K562 (cell line): ENCODE data around the gene MED15. TPM values are rescaled to one million over a fixed set of nuclear protein-coding genes. Genes with fewer than 3 reads are reported as not detected.
A peak's percentile ranks its signal among the peaks of the same experiment; 100 is the strongest.

Source experiments
- ATF7 ChIP-seq: fragments of 450-650 bp; IDR thresholded peaks from 2 replicates; pipeline ENCODE4 v1.7.1; 2014; ENCODE audit warnings: mild to moderate bottlenecking, moderate library complexity
- EGR1 ChIP-seq: fragments of 450-650 bp; conservative IDR thresholded peaks from 2 replicates; pipeline ENCODE4 v1.6.1; 2017; ENCODE audit warnings: mild to moderate bottlenecking
- ETS1 ChIP-seq: conservative IDR thresholded peaks from 2 replicates; pipeline ENCODE4 v1.6.1; 2011; ENCODE audit warnings: low read depth, mild to moderate bottlenecking, low read length; ENCODE audit not compliant: control insufficient read depth
- EWSR1 ChIP-seq: fragments of 450-650 bp; IDR thresholded peaks from 2 replicates; pipeline ENCODE4 v1.6.1; 2018; ENCODE audit warnings: borderline replicate concordance, mild to moderate bottlenecking, low read depth, moderate library complexity; ENCODE audit not compliant: partially characterized antibody
- NR2C2 ChIP-seq, 2 experiments: fragments of 200-800 bp in 1 of 2; sonication (Bioruptor generic) in 1 of 2; sonication (generic) in 1 of 2; formaldehyde crosslinking in 1 of 2; IDR thresholded peaks; 2 replicates each; pipeline versions ENCODE4 v1.6.1 to v1.8.0; 2016 to 2022; ENCODE audit warnings: mild to moderate bottlenecking in 1 of 2, missing compliant biosample characterization in 1 of 2, missing genetic modification characterization in 1 of 2, missing genetic modification reagents in 1 of 2
- REST ChIP-seq, 2 experiments: fragments of 450-650 bp; formaldehyde crosslinking in 1 of 2; IDR thresholded peaks; 2 replicates each; pipeline versions ENCODE4 v1.4.0 to v1.6.1; 2014 to 2020; ENCODE audit warnings: mild to moderate bottlenecking in 2 of 2, borderline replicate concordance in 1 of 2, low read depth in 1 of 2
- SMAD2 ChIP-seq: fragments of 150-350 bp; IDR thresholded peaks from 2 replicates; pipeline ENCODE4 v1.6.1; 2014; ENCODE audit warnings: low read depth, mild to moderate bottlenecking, low read length
- TCFL5 ChIP-seq: fragments of 250-450 bp; sonication (Bioruptor Pico); conservative IDR thresholded peaks from 2 replicates; pipeline ENCODE4 v1.6.1; 2021; ENCODE audit warnings: mild to moderate bottlenecking, moderate library complexity, matching md5 sums
- TFE3 ChIP-seq: fragments of 450-650 bp; formaldehyde crosslinking; IDR thresholded peaks from 2 replicates; pipeline ENCODE4 v1.4.0; 2020; ENCODE audit warnings: mild to moderate bottlenecking, mixed read lengths
- ZFP30 ChIP-seq: fragments of 250-450 bp; sonication (Bioruptor Pico); IDR thresholded peaks from 2 replicates; pipeline ENCODE4 v1.8.0; 2022; ENCODE audit warnings: moderate library complexity, mild to moderate bottlenecking, inconsistent platforms, borderline replicate concordance
- ZNF174 ChIP-seq: fragments of 250-450 bp; sonication (Bioruptor Pico); IDR thresholded peaks from 2 replicates; pipeline ENCODE4 v1.4.0; 2020; ENCODE audit warnings: mild to moderate bottlenecking
- ZNF444 ChIP-seq: fragments of 250-450 bp; sonication (Bioruptor Pico); IDR thresholded peaks from 2 replicates; pipeline ENCODE4 v1.4.0; 2020; ENCODE audit warnings: mild to moderate bottlenecking, moderate library complexity
- polyA plus RNA-seq, 8 experiments: library from polyadenylated mRNA; depleted of rRNA in 4 of 8; stranded (reverse) in 5 of 8; unstranded in 3 of 8; fragments of >200 nt; fragmentation: Nextera tagmentation in 2 of 8; fragmentation: Illumina TruSeq in 1 of 8; extraction: Ambion mirVana in 2 of 8; extraction: Trizol in 1 of 8; gene quantifications; 2 replicates each; pipeline versions ENCODE4 v1.2.1 to v1.2.3, GENCODE V29; 2011 to 2014; ENCODE audit warnings: inconsistent platforms in 1 of 8, missing spikeins in 1 of 8
- total RNA-seq, 7 experiments: library from RNA; depleted of rRNA in 6 of 7; stranded (reverse); fragments of >200 nt in 6 of 7; fragmentation: Illumina TruSeq in 2 of 7; extraction: Trizol in 2 of 7; gene quantifications; 2 replicates each; pipeline versions ENCODE4 v1.2.1 to v1.2.3, GENCODE V29; 2011 to 2021; ENCODE audit warnings: low replicate concordance in 1 of 7
- TF ChIP-seq, protein P1 (sequence below): sonication (generic); formaldehyde crosslinking; IDR thresholded peaks from 2 replicates; pipeline ENCODE4 v1.8.0; 2023; ENCODE audit warnings: mild to moderate bottlenecking, missing genetic modification reagents

MED15 gene
- total and polyA plus RNA-seq, 9 of the 15 experiments (the other 6 are each of a cell fraction or from before 2014, with no cell fraction given): 4.0 to 271 (median 60.1) TPM

GRCh38 chr22:20531154-20531403, 23.7 kb downstream of the MED15 start (continued):
- TF ChIP-seq, protein P1, sequence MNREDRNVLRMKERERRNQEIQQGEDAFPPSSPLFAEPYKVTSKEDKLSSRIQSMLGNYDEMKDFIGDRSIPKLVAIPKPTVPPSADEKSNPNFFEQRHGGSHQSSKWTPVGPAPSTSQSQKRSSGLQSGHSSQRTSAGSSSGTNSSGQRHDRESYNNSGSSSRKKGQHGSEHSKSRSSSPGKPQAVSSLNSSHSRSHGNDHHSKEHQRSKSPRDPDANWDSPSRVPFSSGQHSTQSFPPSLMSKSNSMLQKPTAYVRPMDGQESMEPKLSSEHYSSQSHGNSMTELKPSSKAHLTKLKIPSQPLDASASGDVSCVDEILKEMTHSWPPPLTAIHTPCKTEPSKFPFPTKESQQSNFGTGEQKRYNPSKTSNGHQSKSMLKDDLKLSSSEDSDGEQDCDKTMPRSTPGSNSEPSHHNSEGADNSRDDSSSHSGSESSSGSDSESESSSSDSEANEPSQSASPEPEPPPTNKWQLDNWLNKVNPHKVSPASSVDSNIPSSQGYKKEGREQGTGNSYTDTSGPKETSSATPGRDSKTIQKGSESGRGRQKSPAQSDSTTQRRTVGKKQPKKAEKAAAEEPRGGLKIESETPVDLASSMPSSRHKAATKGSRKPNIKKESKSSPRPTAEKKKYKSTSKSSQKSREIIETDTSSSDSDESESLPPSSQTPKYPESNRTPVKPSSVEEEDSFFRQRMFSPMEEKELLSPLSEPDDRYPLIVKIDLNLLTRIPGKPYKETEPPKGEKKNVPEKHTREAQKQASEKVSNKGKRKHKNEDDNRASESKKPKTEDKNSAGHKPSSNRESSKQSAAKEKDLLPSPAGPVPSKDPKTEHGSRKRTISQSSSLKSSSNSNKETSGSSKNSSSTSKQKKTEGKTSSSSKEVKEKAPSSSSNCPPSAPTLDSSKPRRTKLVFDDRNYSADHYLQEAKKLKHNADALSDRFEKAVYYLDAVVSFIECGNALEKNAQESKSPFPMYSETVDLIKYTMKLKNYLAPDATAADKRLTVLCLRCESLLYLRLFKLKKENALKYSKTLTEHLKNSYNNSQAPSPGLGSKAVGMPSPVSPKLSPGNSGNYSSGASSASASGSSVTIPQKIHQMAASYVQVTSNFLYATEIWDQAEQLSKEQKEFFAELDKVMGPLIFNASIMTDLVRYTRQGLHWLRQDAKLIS (CRISPR knock-in tag): no peak
- TF ChIP-seq TCFL5: no peak
- TF ChIP-seq ZFP30 (CRISPR knock-in tag): no peak
- no peak for TF ChIP-seq SMAD2
- TF ChIP-seq ZNF174 (CRISPR knock-in tag): no peak
- no peak for TF ChIP-seq ATF7
- no peak for TF ChIP-seq REST (IDR thresholded peaks at IDR 0.05; ENCODE audit: borderline replicate concordance)
- TF ChIP-seq REST (CRISPR knock-in tag; IDR thresholded peaks at IDR 0.05; ENCODE audit: low read depth): no peak
- TF ChIP-seq ETS1: no peak
- TF ChIP-seq EWSR1: no peak
- peak; percentile 62; the same call in 1 of the 2 replicates for TF ChIP-seq NR2C2 (CRISPR knock-in tag; IDR thresholded peaks at IDR 0.05)
- no peak for TF ChIP-seq NR2C2 (tag; IDR thresholded peaks at IDR 0.05)
- no peak for TF ChIP-seq ZNF444 (CRISPR knock-in tag)
- no peak for TF ChIP-seq EGR1
- TF ChIP-seq TFE3 (CRISPR knock-in tag): no peak
